K562 (cell line): ENCODE data around the gene RASSF7. TPM values are rescaled to one million over a fixed set of nuclear protein-coding genes. Genes with fewer than 3 reads are reported as not detected.

Experiments used
- ATAC-seq: fragments of 200-7000 bp; cut with Tn5 transposase; 3 replicates; pipeline ENCODE4 v1.9.1; 2020; ENCODE audit warnings: moderate library complexity
- BruUV-seq: library from RNA; stranded (reverse); fragments of 400-500 nt; replicated peaks from 2 replicates; lab custom pipeline; 2021; lab: Mats Ljungman, UMichigan
- CTCF ChIA-PET: fragments of 300-600 bp; formaldehyde crosslinking; extraction: SDS; loops from one replicate; lab custom pipeline; 2021; ENCODE audit warnings: low intra/inter-chr PET ratio; lab: Yijun Ruan, JAX
- POLR2A ChIA-PET: fragments of 300-600, 350-650 bp; sonication (Branson Sonifier 250); formaldehyde crosslinking; extraction: SDS; loops from one replicate; lab custom pipeline; 2021; ENCODE audit warnings: antibody characterized with exemption, inconsistent platforms; lab: Yijun Ruan, JAX
- DNase-seq, 4 experiments: peaks; one replicate each; pipeline versions ENCODE4 v3.0.0 to v3.0.0-alpha.2; 2011 to 2018; ENCODE audit warnings: low spot score in 3 of 4, mixed read lengths in 3 of 4; ENCODE audit errors: extremely low read depth in 1 of 4
- FAIRE-seq: peaks from 2 replicates; lab custom pipeline; 2011; peaks lifted over from hg19 to GRCh38; lab: Jason Lieb, UNC
- H2AFZ ChIP-seq: 2 replicates; pipeline ENCODE4 v1.6.0; 2011; ENCODE audit warnings: low read depth, low read length, control low read depth, inconsistent platforms
- H3K27ac ChIP-seq: fragments of 200-600 bp; 3 replicates; pipeline ENCODE4 v1.8.0; 2011; ENCODE audit warnings: low read depth, mild to moderate bottlenecking, control low read depth, inconsistent platforms, low read length, moderate library complexity, mixed read lengths; ENCODE audit errors: extremely low read depth
- H3K27me3 ChIP-seq, 2 experiments: fragments of 300-600 bp in 1 of 2; 2 replicates in 1 of 2; 3 replicates in 1 of 2; pipeline versions ENCODE4 v1.6.0 to v1.8.0; 2011; ENCODE audit warnings: inconsistent platforms in 2 of 2, low read length in 2 of 2, mild to moderate bottlenecking in 1 of 2, mixed read lengths in 1 of 2, moderate library complexity in 1 of 2; ENCODE audit not compliant: control insufficient read depth in 2 of 2, insufficient read depth in 2 of 2
- H3K36me3 ChIP-seq: fragments of 300-600 bp; 3 replicates; pipeline ENCODE4 v1.8.0; 2011; ENCODE audit warnings: mild to moderate bottlenecking, low read length, inconsistent platforms; ENCODE audit not compliant: control insufficient read depth, insufficient read depth
- H3K4me1 ChIP-seq, 2 experiments: fragments of 200-600 bp in 1 of 2; replicated peaks in 1 of 2; 2 replicates in 1 of 2; 3 replicates in 1 of 2; pipeline versions ENCODE4 v1.5.1 to v1.8.0; 2011; ENCODE audit warnings: inconsistent platforms in 2 of 2, low read length in 2 of 2, mild to moderate bottlenecking in 1 of 2, mixed read lengths in 1 of 2, moderate library complexity in 1 of 2; ENCODE audit not compliant: control insufficient read depth in 2 of 2, insufficient read depth in 2 of 2
- H3K4me2 ChIP-seq: 2 replicates; pipeline ENCODE4 v1.6.1; 2011; ENCODE audit warnings: low read length, control low read depth, inconsistent platforms, mixed read lengths; ENCODE audit not compliant: insufficient read depth
- H3K4me3 ChIP-seq: fragments of 200-600 bp; sonication (generic), shearing (Covaris generic); 2 replicates; pipeline ENCODE4 v1.5.1; 2016; ENCODE audit warnings: control low read depth, inconsistent platforms
- H3K79me2 ChIP-seq: fragments of 200-600 bp; 3 replicates; pipeline ENCODE4 v1.8.0; 2011; ENCODE audit warnings: low read length, inconsistent platforms; ENCODE audit not compliant: control insufficient read depth, insufficient read depth
- H3K9ac ChIP-seq, 2 experiments: 2 replicates each; pipeline versions ENCODE4 v1.6.0 to v1.6.1; 2011; ENCODE audit warnings: low read depth in 2 of 2, low read length in 2 of 2, control low read depth in 1 of 2, inconsistent platforms in 1 of 2, mild to moderate bottlenecking in 1 of 2, mixed read lengths in 1 of 2; ENCODE audit not compliant: insufficient read depth in 1 of 2
- H3K9me1 ChIP-seq: one replicate; pipeline ENCODE4 v1.6.0; 2011; ENCODE audit warnings: inconsistent platforms, mild to moderate bottlenecking, low read length, moderate library complexity; ENCODE audit not compliant: control insufficient read depth, insufficient read depth
- H3K9me3 ChIP-seq: replicated peaks from 2 replicates; pipeline ENCODE4 v1.5.1; 2011; ENCODE audit warnings: low read depth, low read length, inconsistent platforms; ENCODE audit not compliant: control insufficient read depth, insufficient read depth
- H4K20me1 ChIP-seq: replicated peaks from 2 replicates; pipeline ENCODE4 v1.6.1; 2011; ENCODE audit warnings: low read length, inconsistent platforms, mixed read lengths; ENCODE audit not compliant: control insufficient read depth, insufficient read depth
- CEBPG ChIP-seq, 3 experiments: fragments of 200-800 bp in 1 of 3; sonication (Bioruptor generic) in 1 of 3; sonication (generic) in 1 of 3; formaldehyde crosslinking in 1 of 3; IDR thresholded peaks in 2 of 3; conservative IDR thresholded peaks in 1 of 3; 2 replicates each; pipeline versions ENCODE4 v1.6.1 to v1.8.0; 2016 to 2022; ENCODE audit warnings: missing compliant biosample characterization in 2 of 3, missing genetic modification characterization in 2 of 3, mild to moderate bottlenecking in 1 of 3, missing genetic modification reagents in 1 of 3
- MEF2D ChIP-seq: conservative IDR thresholded peaks from 2 replicates; pipeline ENCODE4 v1.6.1; 2016; ENCODE audit warnings: low read depth, missing genetic modification characterization, missing compliant biosample characterization
- NELFE ChIP-seq: IDR thresholded peaks from 2 replicates; pipeline ENCODE4 v1.6.1; 2011; ENCODE audit warnings: mild to moderate bottlenecking; ENCODE audit not compliant: insufficient read depth, insufficient read length
- PCBP2 ChIP-seq: fragments of 200-400 bp; formaldehyde crosslinking; IDR thresholded peaks from 2 replicates; pipeline ENCODE4 v1.6.1; 2018; ENCODE audit warnings: low read length, low read depth, mild to moderate bottlenecking, moderate library complexity; ENCODE audit not compliant: poor library complexity, severe bottlenecking
- PRMT5 ChIP-seq: sonication (generic); formaldehyde crosslinking; IDR thresholded peaks from 2 replicates; pipeline ENCODE4 v1.5.0; 2020; ENCODE audit warnings: missing genetic modification reagents
- RCOR1 ChIP-seq, 2 experiments: IDR thresholded peaks; 2 replicates each; pipeline ENCODE4 v1.6.1; 2012; ENCODE audit warnings: low read depth in 2 of 2, low read length in 2 of 2, borderline replicate concordance in 1 of 2, improper control_type of control experiment in 1 of 2
- TFAP4 ChIP-seq: sonication (generic); formaldehyde crosslinking; IDR thresholded peaks from 2 replicates; pipeline ENCODE4 v1.8.0; 2022; ENCODE audit warnings: missing genetic modification reagents, mild to moderate bottlenecking, moderate library complexity, borderline replicate concordance
- ZNF696 ChIP-seq: fragments of 250-450 bp; sonication (Bioruptor Pico); conservative IDR thresholded peaks from 2 replicates; pipeline ENCODE4 v1.4.0; 2020; ENCODE audit warnings: mild to moderate bottlenecking, moderate library complexity
- ZNF75A ChIP-seq: fragments of 450-650 bp; formaldehyde crosslinking; IDR thresholded peaks from 2 replicates; pipeline ENCODE4 v1.4.0; 2020; ENCODE audit warnings: mild to moderate bottlenecking
- WGBS: fragments of 100-300 bp; shearing (Covaris generic); methylation state at CpG from one replicate; pipeline ENCODE4 v1.1.6; 2016; ENCODE audit warnings: low coverage, mixed read lengths; ENCODE audit not compliant: insufficient coverage; ENCODE audit errors: missing lambda C conversion rate; 5-methylcytosine and 5-hydroxymethylcytosine counted together
- in situ Hi-C: fragments of 300-500 bp; cut with MboI; formaldehyde crosslinking; loops from 4 replicates; pipeline ENCODE4 v1.15.0; 2018; ENCODE audit warnings: inconsistent platforms, mixed read lengths
- intact Hi-C: fragments of 100-400 bp; cut with micrococcal nuclease; formaldehyde crosslinking; loops from 2 replicates; pipeline ENCODE4 v1.14.2; 2022
- polyA plus RNA-seq, 8 experiments: library from polyadenylated mRNA; depleted of rRNA in 4 of 8; stranded (reverse) in 5 of 8; unstranded in 3 of 8; fragments of >200 nt; fragmentation: Nextera tagmentation in 2 of 8; fragmentation: Illumina TruSeq in 1 of 8; extraction: Ambion mirVana in 2 of 8; extraction: Trizol in 1 of 8; gene quantifications; 2 replicates each; pipeline versions ENCODE4 v1.2.1 to v1.2.3, GENCODE V29; 2011 to 2014; ENCODE audit warnings: inconsistent platforms in 1 of 8, missing spikeins in 1 of 8
- total RNA-seq, 7 experiments: library from RNA; depleted of rRNA in 6 of 7; stranded (reverse); fragments of >200 nt in 6 of 7; fragmentation: Illumina TruSeq in 2 of 7; extraction: Trizol in 2 of 7; gene quantifications; 2 replicates each; pipeline versions ENCODE4 v1.2.1 to v1.2.3, GENCODE V29; 2011 to 2021; ENCODE audit warnings: low replicate concordance in 1 of 7
- TF ChIP-seq, protein P1 (sequence below): sonication (generic); formaldehyde crosslinking; IDR thresholded peaks from 2 replicates; pipeline ENCODE4 v1.5.0; 2020; ENCODE audit warnings: missing genetic modification reagents

Gene RASSF7
- total and polyA plus RNA-seq, 9 of the 15 experiments (the other 6 are each of a cell fraction or from before 2014, with no cell fraction given): 0.41 to 45.2 (median 18.6) TPM

GRCh38 chr11:592501-592900 is 31.7 kb downstream of the RASSF7 start (continued):
- TF ChIP-seq, protein P1, sequence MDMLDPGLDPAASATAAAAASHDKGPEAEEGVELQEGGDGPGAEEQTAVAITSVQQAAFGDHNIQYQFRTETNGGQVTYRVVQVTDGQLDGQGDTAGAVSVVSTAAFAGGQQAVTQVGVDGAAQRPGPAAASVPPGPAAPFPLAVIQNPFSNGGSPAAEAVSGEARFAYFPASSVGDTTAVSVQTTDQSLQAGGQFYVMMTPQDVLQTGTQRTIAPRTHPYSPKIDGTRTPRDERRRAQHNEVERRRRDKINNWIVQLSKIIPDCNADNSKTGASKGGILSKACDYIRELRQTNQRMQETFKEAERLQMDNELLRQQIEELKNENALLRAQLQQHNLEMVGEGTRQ (CRISPR knock-in tag): no peak
- TF ChIP-seq CEBPG (CRISPR knock-in tag; IDR thresholded peaks at IDR 0.05) (no peak), CEBPG (tag; conservative IDR thresholded peaks at IDR 0.05 in 1 of 2, IDR thresholded peaks at IDR 0.05 in 1 of 2) (no peak), RCOR1 (IDR thresholded peaks at IDR 0.05; ENCODE audit: borderline replicate concordance in 1 of 2, low read depth in 2 of 2, low read length in 2 of 2) (no peak), MEF2D (no peak), PCBP2 (no peak), PRMT5 (CRISPR knock-in tag) (no peak), NELFE (no peak), TFAP4 (CRISPR knock-in tag) (no peak), ZNF75A (no peak)

GRCh38 chr11:592918-593317 is 32.1 kb downstream of the RASSF7 start:
- Histone ChIP-seq H3K4me2 (no peak overlapping the region), H3K4me1 (peaks cover 3 to 24% of the 10 kb centered on the region in 2 experiments; a peak in 3 of 5 replicates), H3K27me3 (no peaks in the 10 kb centered on the region), H4K20me1 (no peaks in the 10 kb centered on the region; the same call in 1 of the 2 replicates), H3K36me3 (peaks cover 96% of the 10 kb centered on the region), H3K4me3 (no peak overlapping the region), H3K9me3 (no peaks in the 10 kb centered on the region), H2AFZ (no peak overlapping the region), H3K9ac (no peak overlapping the region), H3K27ac (no peak overlapping the region), H3K9me1 (no peaks in the 10 kb centered on the region), H3K79me2 (peaks cover 16% of the 10 kb centered on the region)
- in situ Hi-C loops: no loop called here
- ChIA-PET POLR2A (interaction anchor here (1.0 kb wide), 1 partner anchor 21 kb away, joined by 3 read pairs; no protein-coding TSS in a partner anchor), CTCF (no interaction called here)
- intact Hi-C loops: no loop called here
- no TSS peak for BruUV-seq
- TF ChIP-seq ZNF696 (CRISPR knock-in tag): no peak
- WGBS: 96% methylated on average over 9 of the region's 10 CpGs
- no peak for FAIRE-seq
- no peak for DNase-seq
- no peak for ATAC-seq
